Subcutaneous adipose tissue (tissue), 4 donors: Measurements from ENCODE around the gene RTN4IP1. TPM values are rescaled to one million over a fixed set of nuclear protein-coding genes. Genes with fewer than 3 reads are reported as not detected.

Experiments used
- total RNA-seq, 4 donors: library from RNA; depleted of rRNA; stranded (reverse); fragments of >200 nt; gene quantifications; one replicate each; pipeline ENCODE4 v1.1.0, GENCODE V29; 2016
- TF ChIP-seq, protein P1 (sequence below): fragments of 450-650 bp; IDR thresholded peaks from one replicate; pipeline ENCODE4 v1.5.1; 2016; ENCODE audit warnings: low read depth, mild to moderate bottlenecking, control low read depth, antibody characterized with exemption, moderate library complexity

RTN4IP1 gene
- total RNA-seq, 4 donors from 2014 or later = 2.9 to 8.6 (median 3.4) TPM

DNA sequence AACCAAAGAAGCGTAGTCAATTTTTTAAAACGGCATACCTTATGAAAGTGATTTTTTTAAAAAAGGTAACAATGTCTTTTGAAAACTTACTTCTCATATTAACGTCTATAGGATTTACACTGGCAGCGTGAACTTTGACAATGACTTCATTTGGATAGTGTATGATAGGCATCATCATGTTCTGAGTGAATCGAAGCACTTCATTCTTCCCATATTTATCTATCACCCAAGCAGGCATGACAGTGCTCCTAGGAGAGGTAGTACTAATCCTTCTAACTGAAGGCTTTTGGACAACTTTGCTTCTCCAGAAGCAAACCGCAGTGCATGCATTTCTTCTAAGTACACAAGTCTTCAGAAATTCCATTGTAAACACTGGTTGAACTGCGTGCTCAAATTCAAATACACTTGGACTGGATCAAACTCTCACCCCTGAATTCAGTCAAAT, 618 bp downstream of the RTN4IP1 start:
- TF ChIP-seq, protein P1, sequence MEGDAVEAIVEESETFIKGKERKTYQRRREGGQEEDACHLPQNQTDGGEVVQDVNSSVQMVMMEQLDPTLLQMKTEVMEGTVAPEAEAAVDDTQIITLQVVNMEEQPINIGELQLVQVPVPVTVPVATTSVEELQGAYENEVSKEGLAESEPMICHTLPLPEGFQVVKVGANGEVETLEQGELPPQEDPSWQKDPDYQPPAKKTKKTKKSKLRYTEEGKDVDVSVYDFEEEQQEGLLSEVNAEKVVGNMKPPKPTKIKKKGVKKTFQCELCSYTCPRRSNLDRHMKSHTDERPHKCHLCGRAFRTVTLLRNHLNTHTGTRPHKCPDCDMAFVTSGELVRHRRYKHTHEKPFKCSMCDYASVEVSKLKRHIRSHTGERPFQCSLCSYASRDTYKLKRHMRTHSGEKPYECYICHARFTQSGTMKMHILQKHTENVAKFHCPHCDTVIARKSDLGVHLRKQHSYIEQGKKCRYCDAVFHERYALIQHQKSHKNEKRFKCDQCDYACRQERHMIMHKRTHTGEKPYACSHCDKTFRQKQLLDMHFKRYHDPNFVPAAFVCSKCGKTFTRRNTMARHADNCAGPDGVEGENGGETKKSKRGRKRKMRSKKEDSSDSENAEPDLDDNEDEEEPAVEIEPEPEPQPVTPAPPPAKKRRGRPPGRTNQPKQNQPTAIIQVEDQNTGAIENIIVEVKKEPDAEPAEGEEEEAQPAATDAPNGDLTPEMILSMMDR = no peak

DNA sequence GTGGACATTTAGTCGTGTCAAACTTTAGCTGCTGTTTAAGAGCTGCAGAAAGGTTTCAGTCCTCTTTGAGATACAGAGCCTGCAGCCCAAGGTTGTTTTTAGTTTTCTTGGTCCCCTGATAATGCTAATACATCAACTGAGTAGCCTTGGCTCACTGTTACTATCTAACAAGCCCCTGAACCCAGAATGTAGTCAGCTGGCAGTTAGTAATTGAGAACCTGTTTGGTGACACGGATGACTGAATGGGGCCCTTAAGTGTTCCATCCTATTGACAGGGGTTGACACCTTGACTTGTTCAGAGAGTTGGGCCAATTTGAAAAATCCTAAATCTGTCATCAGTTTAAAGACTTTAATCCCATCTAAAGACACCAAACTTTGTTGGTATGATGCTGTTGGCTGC, 2.8 kb downstream of the RTN4IP1 start:
- TF ChIP-seq, protein P1 = no peak

DNA sequence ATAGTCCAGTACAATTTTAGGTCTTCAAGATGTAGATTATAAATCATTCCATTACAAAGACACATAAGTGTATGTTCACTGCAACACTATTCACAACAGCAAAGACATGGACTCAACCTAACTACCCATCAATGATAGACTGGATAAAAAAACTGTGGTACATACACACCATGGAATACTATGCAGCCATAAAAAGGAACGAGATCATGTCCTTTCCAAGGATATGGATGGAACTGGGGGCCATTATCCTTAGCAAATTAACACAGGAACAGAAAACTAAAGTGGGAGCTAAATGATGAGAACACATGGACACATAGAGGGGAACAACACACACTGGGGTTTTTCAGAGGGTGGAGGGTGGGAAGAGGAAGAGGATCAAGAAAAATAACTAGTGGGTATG, 6.3 kb downstream of the RTN4IP1 start:
- TF ChIP-seq, protein P1 = no peak

GRCh38 chr6:106622412-106622811, 6.9 kb downstream of the RTN4IP1 start:
- TF ChIP-seq, protein P1 = no peak

- TF ChIP-seq, protein P1 = no peak
These were observed 8.2 kb downstream of the RTN4IP1 start for GRCh38 chr6:106620931-106621672.

- TF ChIP-seq, protein P1 = no peak
These were observed 10.1 kb downstream of the RTN4IP1 start for GRCh38 chr6:106619223-106619622.

- TF ChIP-seq, protein P1 = no peak
These were observed 11.0 kb downstream of the RTN4IP1 start for GRCh38 chr6:106618324-106618723.
